ENCODE results near the gene PRR20E.
"Not testable (repeated sequence)": the region's sequence is repeated elsewhere in the genome, so short reads cannot be mapped to it uniquely, and the experiment has no call there.

PRR20E gene

DNA sequence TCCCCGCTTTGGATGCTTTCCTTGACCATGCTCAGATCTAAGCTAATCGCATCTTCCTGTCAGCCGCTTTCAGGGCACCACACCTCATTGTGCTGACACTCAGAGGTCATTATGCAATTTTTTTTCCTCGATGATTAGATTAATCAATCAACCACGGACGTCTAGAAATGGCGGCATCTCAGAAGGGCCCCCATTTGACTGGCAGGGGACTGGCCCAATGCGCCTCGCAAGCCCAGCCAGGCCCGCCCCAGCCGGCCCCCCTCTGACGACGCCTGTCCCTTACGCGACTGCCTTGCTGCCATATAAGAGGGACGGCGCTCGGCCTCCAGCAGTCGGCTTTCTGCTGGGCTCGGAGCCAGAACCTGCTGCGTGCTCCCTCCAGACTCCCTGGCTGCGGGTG, at the start of gene PRR20E:
Gene PRR20E, plus strand, starts transcription at position 301 of the 400 bp plus-strand sequence. CDS start 387 bp downstream, outside the sequence.
- not testable (repeated sequence) for DNase-seq

DNA sequence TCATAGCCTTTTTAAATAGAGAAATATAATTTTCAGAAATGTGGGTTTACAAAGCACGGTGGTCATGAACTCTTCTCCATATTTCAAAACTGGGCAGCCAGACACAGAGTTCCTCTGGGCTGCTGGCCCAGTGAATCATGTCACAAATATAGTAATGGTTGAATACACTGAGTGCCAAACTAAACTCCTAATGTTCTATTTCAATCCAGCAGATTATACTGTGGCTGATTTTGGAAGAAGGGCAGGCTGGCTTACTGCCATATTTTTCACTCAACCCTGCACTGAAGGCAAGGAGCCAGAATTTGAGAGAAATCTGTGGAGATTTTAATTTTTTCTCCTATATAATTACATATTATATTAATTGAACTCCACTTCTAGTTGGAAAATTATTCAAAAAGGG, 43.3 kb upstream of the PRR20E start:
- DNase-seq: no peak

DNA sequence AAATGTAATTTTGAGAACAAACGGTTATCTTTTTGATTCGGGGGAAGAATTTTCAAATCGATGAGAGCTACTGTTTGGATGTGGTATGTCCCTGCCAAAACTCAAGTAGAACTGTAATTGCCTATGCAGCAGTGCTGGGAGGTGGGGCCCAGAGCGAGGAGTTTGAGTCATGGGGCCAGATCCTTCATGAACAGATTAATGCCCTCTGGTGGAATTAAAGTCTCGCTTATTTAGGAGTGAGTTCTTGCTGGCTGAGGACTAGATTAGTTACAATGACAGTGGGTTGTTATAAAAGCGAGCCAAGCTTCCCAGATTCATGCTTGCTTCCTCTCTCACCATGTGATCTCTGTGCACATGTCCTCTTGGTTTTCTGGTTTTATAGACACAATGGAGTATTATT, 38.1 kb upstream of the PRR20E start:
- no peak for DNase-seq

DNA sequence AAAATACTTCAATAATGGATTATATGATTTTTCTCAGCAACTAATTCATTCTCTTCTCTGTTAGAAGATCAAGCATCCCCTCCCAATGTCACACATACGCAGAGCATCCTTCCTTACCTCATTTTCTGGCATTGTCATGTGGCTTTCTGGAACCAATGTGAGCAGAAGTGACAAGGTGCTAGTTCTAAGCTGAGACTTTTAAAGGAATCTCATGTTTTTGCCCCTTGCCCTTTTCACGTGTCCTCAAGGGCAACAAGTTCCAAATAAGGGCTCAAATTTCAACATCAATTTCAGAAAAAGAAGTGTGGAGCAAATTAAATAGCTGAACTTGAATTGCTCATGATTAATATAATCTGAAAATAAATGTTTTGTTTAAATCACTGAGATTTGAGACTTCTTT, 30.9 kb upstream of the PRR20E start:
- DNase-seq: no peak

DNA sequence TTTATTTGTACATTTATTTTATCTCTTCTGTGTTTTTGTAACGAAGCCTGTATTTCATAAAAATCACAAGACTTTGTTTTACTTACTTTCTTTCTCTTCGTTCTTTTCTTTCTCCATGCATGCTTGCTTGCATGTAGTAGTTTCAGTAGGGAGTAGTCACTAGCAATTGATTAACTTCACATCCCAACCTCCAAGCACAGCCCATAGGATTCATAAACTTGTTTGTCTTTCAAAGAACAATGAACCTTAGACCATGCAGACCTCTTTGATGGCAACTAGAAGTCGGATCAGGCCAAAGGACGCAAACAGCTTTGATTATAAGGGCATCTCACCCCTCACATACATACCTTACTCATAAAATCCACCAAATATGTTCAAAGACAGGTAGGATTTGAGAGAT, 29.4 kb upstream of the PRR20E start:
- no peak for DNase-seq

DNA sequence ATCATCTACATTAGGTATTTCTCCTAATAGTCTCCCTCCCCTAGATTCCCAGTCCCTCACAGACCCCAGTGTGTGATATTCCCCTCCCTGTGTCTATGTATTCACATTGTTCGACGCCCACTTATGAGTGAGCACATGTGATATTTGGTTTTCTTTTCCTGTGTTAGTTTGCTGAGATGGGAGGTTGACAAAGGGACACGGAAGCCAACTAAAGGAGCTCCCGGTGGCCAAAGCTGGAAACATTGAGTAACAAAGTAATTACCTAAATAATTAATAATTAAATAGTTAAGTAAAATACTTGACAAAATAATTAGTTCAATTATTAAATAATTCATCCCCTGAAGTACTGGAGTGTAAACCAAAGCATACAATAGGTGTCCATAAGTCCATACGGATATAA, 28.0 kb upstream of the PRR20E start:
- DNase-seq: no peak

DNA sequence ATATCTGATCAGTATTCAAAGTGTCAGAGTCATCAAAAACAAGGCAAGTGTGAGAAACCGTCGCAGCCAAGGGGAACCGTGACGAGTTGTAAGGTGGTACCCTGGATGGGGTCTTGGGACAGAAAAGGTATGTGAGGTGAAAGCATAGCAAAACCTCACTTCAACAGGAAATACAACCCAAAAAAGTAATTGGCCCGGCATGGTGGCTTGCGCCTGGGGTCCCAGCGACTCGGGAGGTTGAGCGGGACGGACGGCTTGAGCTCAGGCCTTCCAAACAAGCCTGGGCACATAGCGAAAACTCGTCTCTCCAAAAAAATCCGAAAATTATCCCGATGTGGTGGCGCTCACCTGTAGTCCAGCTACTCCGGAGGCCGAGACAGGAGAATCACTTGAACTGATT, 27.2 kb upstream of the PRR20E start:
- not testable (repeated sequence) for DNase-seq

DNA sequence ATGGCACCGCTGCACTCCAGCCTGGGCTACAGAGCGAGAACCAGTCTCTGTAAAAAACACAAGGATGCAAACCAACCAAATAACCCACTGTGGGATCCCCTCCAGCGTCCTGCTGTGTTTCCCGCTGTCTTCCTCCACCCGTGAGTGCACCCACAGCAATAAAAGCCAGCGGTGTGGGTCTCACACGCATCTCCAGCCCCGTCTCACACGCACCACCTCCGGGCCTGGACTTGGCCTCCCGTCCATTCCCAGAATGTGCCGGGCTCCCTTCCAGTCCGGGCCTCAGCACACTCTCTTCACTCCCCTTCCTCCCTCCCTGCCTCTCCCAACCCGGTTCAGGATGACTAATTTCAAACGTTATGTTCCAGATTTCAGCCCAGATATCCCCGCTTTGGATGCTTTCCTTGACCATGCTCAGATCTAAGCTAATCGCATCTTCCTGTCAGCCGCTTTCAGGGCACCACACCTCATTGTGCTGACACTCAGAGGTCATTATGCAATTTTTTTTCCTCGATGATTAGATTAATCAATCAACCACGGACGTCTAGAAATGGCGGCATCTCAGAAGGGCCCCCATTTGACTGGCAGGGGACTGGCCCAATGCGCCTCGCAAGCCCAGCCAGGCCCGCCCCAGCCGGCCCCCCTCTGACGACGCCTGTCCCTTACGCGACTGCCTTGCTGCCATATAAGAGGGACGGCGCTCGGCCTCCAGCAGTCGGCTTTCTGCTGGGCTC, 26.6 kb upstream of the PRR20E start, which contains the start of gene PRR20A:
Gene PRR20A, plus strand, starts transcription at position 684 of the 734 bp plus-strand sequence. CDS start 387 bp downstream, outside the sequence.
- DNase-seq: not testable (repeated sequence)

DNA sequence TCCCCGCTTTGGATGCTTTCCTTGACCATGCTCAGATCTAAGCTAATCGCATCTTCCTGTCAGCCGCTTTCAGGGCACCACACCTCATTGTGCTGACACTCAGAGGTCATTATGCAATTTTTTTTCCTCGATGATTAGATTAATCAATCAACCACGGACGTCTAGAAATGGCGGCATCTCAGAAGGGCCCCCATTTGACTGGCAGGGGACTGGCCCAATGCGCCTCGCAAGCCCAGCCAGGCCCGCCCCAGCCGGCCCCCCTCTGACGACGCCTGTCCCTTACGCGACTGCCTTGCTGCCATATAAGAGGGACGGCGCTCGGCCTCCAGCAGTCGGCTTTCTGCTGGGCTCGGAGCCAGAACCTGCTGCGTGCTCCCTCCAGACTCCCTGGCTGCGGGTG, 19.8 kb upstream of the PRR20E start, which contains the start of gene PRR20B:
Gene PRR20B, plus strand, starts transcription at position 301 of the 400 bp plus-strand sequence. CDS start 387 bp downstream, outside the sequence.
- DNase-seq: not testable (repeated sequence)

DNA sequence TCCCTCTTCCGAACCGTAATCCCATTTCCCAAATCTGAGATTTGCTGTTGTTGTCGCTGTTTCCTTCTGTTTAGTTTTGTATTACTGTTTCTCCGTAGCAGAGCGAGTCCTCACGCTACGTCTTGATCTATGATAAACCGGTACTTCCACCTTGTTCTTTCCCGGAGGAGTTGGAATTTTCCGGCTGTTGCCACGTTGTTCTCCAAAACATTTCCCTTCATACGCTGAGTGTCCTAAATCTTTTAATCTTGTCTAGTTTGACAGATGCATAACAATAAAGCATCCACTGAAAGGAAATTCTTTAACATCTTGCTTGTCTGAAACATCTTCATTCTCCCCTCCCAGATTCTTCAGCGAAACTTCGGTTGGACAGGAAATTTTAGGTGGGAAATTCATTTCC, 18.9 kb upstream of the PRR20E start:
- not testable (repeated sequence) for DNase-seq

DNA sequence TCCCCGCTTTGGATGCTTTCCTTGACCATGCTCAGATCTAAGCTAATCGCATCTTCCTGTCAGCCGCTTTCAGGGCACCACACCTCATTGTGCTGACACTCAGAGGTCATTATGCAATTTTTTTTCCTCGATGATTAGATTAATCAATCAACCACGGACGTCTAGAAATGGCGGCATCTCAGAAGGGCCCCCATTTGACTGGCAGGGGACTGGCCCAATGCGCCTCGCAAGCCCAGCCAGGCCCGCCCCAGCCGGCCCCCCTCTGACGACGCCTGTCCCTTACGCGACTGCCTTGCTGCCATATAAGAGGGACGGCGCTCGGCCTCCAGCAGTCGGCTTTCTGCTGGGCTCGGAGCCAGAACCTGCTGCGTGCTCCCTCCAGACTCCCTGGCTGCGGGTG, 13.2 kb upstream of the PRR20E start, which contains the start of gene PRR20C:
Gene PRR20C, plus strand, starts transcription at position 301 of the 400 bp plus-strand sequence. CDS start 387 bp downstream, outside the sequence.
- DNase-seq: not testable (repeated sequence)

DNA sequence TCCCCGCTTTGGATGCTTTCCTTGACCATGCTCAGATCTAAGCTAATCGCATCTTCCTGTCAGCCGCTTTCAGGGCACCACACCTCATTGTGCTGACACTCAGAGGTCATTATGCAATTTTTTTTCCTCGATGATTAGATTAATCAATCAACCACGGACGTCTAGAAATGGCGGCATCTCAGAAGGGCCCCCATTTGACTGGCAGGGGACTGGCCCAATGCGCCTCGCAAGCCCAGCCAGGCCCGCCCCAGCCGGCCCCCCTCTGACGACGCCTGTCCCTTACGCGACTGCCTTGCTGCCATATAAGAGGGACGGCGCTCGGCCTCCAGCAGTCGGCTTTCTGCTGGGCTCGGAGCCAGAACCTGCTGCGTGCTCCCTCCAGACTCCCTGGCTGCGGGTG, 6.7 kb upstream of the PRR20E start, which contains the start of gene PRR20D:
Gene PRR20D, plus strand, starts transcription at position 301 of the 400 bp plus-strand sequence. CDS start 387 bp downstream, outside the sequence.
- not testable (repeated sequence) for DNase-seq

DNA sequence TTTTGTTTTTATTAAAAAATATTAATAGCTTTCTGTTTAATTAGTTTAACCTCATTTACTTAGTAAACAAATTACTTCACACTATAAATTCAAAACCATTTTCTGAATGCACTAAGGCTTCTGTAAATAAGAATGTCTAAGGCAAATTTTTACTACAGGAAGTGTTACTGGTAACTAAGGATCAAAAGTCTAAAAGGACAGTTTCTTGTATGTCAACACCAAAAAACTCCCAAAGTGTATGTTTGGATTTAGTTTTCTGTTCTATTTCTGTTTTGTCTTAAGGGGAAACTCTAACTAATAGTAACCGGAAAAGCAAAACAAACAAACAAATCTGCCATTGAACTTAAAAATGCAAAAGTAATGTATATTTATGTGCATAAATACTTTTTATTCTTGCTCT, 24.7 kb downstream of the PRR20E start:
- DNase-seq: no peak

DNA sequence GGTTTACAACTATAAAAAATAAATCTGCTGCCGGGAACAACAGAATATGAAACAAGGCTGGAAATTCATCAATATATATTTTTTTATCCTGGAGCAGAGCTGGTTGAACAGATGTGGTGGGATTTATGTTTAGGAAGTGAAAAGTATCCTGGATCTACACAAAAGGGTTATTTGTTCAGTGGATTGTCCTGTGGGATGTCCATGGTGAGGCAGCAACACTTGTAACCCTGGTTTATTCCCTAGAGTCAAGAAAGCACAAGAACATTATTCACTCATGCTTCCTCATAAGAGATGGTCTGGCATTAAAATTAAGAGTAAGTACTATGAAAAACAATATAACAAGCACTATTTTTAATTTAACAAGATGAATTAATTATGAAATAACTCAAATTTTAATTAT, 46.0 kb downstream of the PRR20E start:
- DNase-seq: no peak
